Measurements from ENCODE around the gene ANKRD35. TPM values are rescaled to one million over a fixed set of nuclear protein-coding genes. Genes with fewer than 3 reads are reported as not detected.

The ANKRD35 gene
- total RNA-seq, 1 donor: 0.27 TPM

DNA sequence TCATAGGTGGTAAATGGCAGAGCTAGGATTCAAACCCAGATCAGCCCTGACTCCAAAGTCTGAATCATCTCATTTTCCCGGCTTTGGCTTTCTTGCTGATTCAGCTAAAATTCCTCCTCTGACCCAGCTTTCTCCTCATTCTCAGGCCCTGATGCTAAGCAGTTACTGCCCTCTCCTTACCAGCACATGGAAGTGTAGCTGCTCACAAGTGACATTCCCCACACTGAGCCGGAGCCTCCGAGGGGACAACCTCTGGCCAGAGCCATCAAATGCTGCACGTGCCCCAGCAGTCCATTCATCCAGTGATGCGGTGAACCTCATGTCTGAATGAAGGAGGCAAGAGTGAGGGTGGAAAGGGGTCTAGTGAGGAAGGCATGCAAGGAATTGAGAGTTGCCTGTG, 13.1 kb upstream of the ANKRD35 start:
- DNase-seq (ENCODE audit: low read depth in 2 of 3, low spot score in 2 of 3): no peak

DNA sequence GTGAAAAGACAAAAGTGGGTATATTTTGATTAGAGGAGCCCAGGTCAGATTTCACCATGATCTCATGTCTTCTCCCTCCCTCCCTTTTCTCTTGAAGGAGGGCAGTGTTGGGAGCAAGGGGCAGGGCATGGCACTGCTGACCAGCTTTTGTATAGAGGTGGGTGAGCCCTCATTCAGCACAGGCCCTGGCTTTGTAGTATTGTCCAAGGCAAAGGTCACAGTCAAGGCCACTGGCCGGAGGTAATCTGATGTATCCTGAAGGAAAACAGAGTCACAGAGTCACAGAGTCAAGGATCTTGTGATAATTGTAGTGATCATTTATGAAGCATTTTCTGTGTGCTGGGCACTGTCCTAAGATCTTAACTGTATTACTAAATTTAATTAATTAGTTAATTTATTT, 12.3 kb upstream of the ANKRD35 start:
- no peak for DNase-seq (ENCODE audit: low read depth in 2 of 3, low spot score in 2 of 3)

GRCh38 chr1:145895471-145895870, 9.8 kb upstream of the ANKRD35 start:
- DNase-seq (ENCODE audit: low read depth in 2 of 3, low spot score in 2 of 3): no peak

DNA sequence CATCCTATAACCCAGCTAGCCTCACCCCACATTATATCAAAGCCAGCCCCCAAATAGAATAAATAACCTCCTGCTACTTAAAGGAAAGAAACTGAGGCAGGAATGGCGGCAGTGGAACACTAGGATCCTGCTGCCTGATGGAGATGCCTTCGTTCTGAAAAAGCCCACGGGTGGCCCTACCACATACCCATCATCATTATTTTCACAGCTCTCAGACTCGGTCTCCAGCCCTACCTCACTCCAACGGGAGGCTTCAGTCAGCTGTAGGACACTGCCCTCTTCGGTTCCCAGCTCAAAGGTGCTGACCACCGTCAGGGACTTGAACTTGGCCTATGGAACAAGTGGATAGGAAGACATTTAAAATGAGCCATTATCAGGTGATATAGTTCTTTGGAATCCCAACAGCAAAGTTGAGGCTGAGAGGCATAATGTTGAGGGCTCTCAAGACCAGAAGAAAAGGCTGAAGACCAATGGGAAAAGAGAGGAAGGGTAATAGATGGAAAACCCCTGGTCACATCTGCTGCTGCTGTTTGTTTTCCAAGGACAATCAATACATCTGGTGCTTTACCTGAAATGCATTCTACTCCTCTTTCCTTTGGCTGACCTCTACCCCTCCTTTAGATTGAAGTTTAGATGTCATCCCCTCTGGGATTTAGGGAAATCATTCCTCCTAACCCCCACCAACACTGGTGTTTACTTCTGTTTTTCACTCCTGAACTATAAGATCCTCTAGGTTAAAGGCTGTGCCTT, 7.8 kb upstream of the ANKRD35 start:
- no peak for DNase-seq (ENCODE audit: low read depth in 2 of 3, low spot score in 2 of 3)

GRCh38 chr1:145892486-145893087, 6.9 kb upstream of the ANKRD35 start:
- DNase-seq (ENCODE audit: low read depth in 2 of 3, low spot score in 2 of 3): no peak

DNA sequence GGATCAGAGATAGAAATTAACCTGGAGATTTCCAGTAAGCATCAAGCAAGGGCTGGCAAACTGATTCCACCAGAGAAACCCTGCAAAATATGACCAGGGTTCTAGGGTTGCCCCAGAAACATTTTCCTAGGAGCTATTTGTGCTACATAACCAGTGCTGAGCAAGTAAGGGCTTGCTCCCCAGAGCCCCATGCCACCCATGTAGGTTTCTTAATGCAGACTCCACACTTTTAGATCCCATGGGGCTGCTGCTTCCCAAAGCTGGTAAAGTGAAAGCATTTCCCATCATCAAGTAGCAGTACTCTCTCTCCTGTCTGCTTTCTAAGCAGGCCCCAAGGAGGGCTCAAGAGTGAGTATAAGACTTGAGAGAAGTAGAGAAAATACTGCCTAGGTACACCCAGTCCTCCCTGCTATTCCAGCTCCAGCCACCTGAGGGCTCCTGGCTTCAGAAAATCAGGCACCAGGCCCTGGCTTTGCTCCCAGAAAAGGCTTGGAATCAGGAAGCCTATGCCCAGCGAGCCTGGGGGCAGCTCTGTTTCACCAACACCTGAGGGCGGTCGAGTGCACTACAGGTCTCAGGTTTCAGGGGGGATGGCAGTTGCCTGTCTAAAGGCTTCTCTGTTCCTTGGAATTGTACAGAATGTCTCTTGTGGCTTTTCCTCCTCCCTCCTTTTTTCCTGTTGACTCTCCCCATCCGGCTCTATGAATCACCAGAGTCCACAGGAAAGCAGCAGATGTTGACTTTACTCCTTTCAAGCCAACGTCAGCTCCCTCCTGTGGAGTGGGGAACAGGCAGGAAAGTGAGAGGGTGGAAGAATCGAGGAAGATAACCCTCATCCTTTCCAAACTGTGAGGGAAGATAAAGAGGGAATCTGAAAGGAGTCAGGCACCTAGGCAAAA, 6.2 kb upstream of the ANKRD35 start:
- peak in 2 of 3 donors; percentile 74 to 76 for DNase-seq (ENCODE audit: low read depth in 2 of 3, low spot score in 2 of 3)

DNA sequence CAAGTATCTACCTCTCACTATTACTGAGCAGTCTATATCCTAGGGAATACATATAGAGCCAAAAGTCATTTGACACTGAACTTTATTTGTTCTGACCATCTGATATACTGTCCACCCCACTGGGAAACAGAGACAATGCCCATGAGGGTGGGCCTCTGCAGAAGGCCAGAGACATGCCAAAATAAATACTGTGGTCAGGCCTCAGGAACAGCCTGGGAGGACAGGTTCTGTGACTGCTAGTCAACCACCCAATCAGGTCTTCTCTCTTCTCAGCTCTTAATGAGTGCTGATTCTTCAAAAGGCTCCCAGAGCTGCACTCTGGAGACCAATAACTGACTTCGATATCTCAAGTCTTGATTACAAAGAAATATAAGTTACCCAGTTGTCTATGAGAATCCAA, 5.5 kb upstream of the ANKRD35 start:
- no peak for DNase-seq (ENCODE audit: low read depth in 2 of 3, low spot score in 2 of 3)

DNA sequence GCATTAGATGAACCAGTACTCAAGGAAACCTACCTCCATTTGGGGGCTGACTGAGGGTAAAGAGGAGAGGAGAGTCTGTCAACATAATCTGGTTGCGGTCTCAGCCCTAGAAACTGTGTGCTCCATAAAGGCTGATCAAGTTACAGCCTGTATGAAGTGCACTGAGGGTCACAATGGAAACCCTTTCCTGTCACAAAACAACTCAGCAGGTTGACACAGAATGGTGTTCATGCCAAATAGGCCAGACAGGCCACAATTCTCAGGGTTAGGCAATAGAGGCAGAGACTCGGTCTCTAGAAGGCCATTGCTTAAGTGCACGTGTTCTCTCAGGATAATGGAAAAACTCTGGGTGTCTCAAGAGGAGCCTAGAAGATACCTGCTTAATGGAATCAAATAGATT, 4.1 kb upstream of the ANKRD35 start:
- no peak for DNase-seq (ENCODE audit: low read depth in 2 of 3, low spot score in 2 of 3)

DNA sequence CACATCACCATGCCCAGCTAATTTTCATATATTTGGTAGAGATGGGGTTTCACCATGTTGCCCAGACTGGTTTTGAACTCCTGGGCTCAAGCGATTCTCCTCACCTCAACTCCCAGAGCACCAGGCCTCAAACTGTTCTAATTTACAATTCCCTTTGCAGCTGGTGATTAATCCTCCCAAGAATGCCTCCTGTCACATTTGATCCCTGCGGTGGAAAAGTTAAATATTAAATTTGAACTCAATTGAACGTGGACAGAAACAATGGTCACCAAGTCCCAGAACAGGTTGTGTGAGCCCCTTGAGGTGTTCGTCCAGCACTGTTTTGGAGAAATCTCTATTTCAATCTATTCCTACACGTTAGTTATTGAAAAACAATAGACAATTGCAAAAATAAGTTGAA, 2.0 kb upstream of the ANKRD35 start:
- DNase-seq (ENCODE audit: low read depth in 2 of 3, low spot score in 2 of 3): no peak

GRCh38 chr1:145886816-145887215, 1.1 kb upstream of the ANKRD35 start:
- DNase-seq (ENCODE audit: low read depth in 2 of 3, low spot score in 2 of 3): no peak

- DNase-seq (ENCODE audit: low read depth in 2 of 3, low spot score in 2 of 3): no peak
Measured at GRCh38 chr1:145886390-145886789, 724 bp upstream of the ANKRD35 start.

- DNase-seq (ENCODE audit: low read depth in 2 of 3, low spot score in 2 of 3): no peak
Measured at GRCh38 chr1:145884675-145885074, 991 bp downstream of the ANKRD35 start.

- peak in 1 of 3 donors; percentile 41 for DNase-seq (ENCODE audit: low read depth in 2 of 3, low spot score in 2 of 3)
Measured at GRCh38 chr1:145879775-145880174, 5.9 kb downstream of the ANKRD35 start.

GRCh38 chr1:145878724-145879123, 6.9 kb downstream of the ANKRD35 start:
- DNase-seq (ENCODE audit: low read depth in 2 of 3, low spot score in 2 of 3): no peak

DNA sequence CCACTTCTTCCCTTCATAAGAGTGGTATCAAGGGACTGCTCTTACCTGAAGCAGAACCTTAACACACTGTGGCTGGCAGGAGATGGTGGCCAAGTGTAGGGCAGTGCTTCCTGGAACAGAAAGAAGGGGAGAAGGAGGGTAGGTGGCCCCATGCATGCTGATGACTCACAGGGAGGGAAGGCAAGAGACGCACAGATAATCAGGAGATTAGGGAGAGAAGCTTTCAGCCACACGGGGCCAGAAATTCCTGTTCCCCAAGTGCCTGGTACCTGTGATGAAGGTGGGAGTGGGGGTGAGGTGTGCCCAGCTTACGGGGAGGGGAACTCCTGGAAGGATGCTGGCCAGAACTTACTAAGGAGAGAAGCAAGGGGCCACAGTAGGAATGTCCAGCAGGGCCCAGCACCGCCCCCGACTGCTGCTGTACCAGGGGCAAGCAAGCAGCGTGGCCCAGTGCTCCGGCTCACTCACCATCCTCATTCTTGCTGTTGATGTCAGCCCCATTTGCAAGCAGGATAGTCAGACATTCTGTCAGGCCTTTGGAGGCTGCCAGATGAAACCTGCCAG, 7.7 kb downstream of the ANKRD35 start:
- no peak for DNase-seq (ENCODE audit: low read depth in 2 of 3, low spot score in 2 of 3)

GRCh38 chr1:145874646-145875045, 11.0 kb downstream of the ANKRD35 start:
- DNase-seq (ENCODE audit: low read depth in 2 of 3, low spot score in 2 of 3): no peak

GRCh38 chr1:145871994-145872924, 13.4 kb downstream of the ANKRD35 start:
- DNase-seq (ENCODE audit: low read depth in 2 of 3, low spot score in 2 of 3): peak in 2 of 3 donors; percentile 40 to 58

- DNase-seq (ENCODE audit: low read depth in 2 of 3, low spot score in 2 of 3): no peak
Measured at GRCh38 chr1:145868232-145868631, 17.4 kb downstream of the ANKRD35 start.

DNA sequence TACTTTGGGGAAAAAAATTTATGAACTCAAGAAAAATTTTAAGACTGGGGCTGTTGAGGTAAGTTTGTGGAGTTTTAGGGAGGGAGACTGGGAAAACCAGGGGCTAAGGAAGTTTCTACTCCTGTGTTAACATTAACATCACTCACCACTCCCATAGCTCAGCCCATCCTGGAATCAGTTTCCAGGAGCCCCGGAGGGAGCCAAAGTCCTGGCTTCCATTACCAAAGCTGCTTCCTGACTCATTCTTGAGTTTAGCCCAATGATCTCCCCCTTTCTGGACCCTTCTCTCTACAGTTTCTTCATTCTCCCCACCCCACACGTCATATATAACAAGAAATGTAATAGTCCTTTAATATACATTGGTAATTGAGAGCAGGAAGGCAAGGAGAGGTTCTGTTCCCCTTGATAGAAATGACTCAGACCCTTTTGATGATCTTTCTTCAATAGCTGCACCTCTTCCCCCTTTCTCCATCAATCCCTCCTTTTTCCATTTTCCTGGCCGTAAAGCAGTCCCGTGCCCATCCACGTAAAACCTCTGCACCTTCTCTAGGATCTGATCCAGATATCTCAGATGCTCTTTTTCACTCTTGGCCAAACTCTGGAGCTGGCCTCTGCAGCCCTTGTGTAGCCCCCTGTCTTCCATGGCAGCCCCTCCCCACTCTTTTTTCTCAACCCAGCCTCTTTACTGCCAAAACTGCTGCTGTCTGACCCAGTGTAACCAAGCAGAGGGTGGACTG, 22.2 kb downstream of the ANKRD35 start:
- DNase-seq (ENCODE audit: low read depth in 2 of 3, low spot score in 2 of 3): no peak

Data from hematopoietic multipotent progenitor cell (in vitro differentiated cells).